ENCODE results near the gene UNC79.
"Not testable (repeated sequence)": the region's sequence is repeated elsewhere in the genome, so short reads cannot be mapped to it uniquely, and the experiment has no call there.

UNC79 gene

GRCh38 chr14:93490001-93490400, 59.3 kb downstream of the UNC79 start:
- H3K4me3 ChIP-seq (replicated peaks; ENCODE audit: low read depth, low read length) = no peak overlapping the region
- TF ChIP-seq CTCF (IDR thresholded peaks at IDR 0.05; ENCODE audit: low read length, missing control alignments) = no peak
- no peak for DNase-seq (ENCODE audit: low read depth)

GRCh38 chr14:93493054-93493453, 62.3 kb downstream of the UNC79 start:
- no peak for TF ChIP-seq CTCF (IDR thresholded peaks at IDR 0.05; ENCODE audit: low read length, missing control alignments)
- no peak for DNase-seq (ENCODE audit: low read depth)

GRCh38 chr14:93493622-93494021, 62.9 kb downstream of the UNC79 start:
- not testable (repeated sequence) for H3K4me3 ChIP-seq (replicated peaks; ENCODE audit: low read depth, low read length); DNase-seq (ENCODE audit: low read depth)

More at GRCh38 chr14:93493054-93493453, 62.3 kb downstream of the UNC79 start:
- no peak overlapping the region for H3K4me3 ChIP-seq (replicated peaks; ENCODE audit: low read depth, low read length)

- no peak for TF ChIP-seq CTCF (IDR thresholded peaks at IDR 0.05; ENCODE audit: low read length, missing control alignments)
- DNase-seq (ENCODE audit: low read depth) = no peak
- H3K4me3 ChIP-seq (replicated peaks; ENCODE audit: low read depth, low read length) = no peak overlapping the region
Observed at GRCh38 chr14:93496856-93497741, 66.4 kb downstream of the UNC79 start.

GRCh38 chr14:93510056-93510455, 79.3 kb downstream of the UNC79 start:
- no peak for DNase-seq (ENCODE audit: low read depth)
- TF ChIP-seq CTCF (IDR thresholded peaks at IDR 0.05; ENCODE audit: low read length, missing control alignments) = no peak
- H3K4me3 ChIP-seq (replicated peaks; ENCODE audit: low read depth, low read length) = no peak overlapping the region

GRCh38 chr14:93511001-93511400, 80.3 kb downstream of the UNC79 start:
- DNase-seq (ENCODE audit: low read depth) = no peak
- H3K4me3 ChIP-seq (replicated peaks; ENCODE audit: low read depth, low read length) = no peak overlapping the region
- TF ChIP-seq CTCF (IDR thresholded peaks at IDR 0.05; ENCODE audit: low read length, missing control alignments) = no peak

- no peak for TF ChIP-seq CTCF (IDR thresholded peaks at IDR 0.05; ENCODE audit: low read length, missing control alignments)
- H3K4me3 ChIP-seq (replicated peaks; ENCODE audit: low read depth, low read length) = no peak overlapping the region
- DNase-seq (ENCODE audit: low read depth) = no peak
Observed at GRCh38 chr14:93520053-93520607, 89.4 kb downstream of the UNC79 start.
